Measurements from ENCODE around the gene UBE2O.

The UBE2O gene

GRCh38 chr17:76491271-76492122, 38.5 kb upstream of the UBE2O start:
- peak overlapping the region; percentile 96 to 100 (median 98) for H3K4me2 ChIP-seq
- peaks cover 76 to 97% (median 83%) of the 10 kb centered on the region in 10 experiments for H3K4me1 ChIP-seq
- H4K20me1 ChIP-seq, result peaks cover 0 to 19% (median 12%) of the 10 kb centered on the region in 11 experiments; a peak in 11 of 22 replicates
- H3K36me3 ChIP-seq, result peaks cover 0 to 39% (median 22%) of the 10 kb centered on the region in 11 experiments; a peak in 19 of 22 replicates
- H3K27ac ChIP-seq, result peak overlapping the region; percentile 86 to 98 (median 94)
- H3K27me3 ChIP-seq, result no peaks in the 10 kb centered on the region
- H3K9me3 ChIP-seq (replicated peaks in 1 of 11), result no peaks in the 10 kb centered on the region
- H3K4me3 ChIP-seq, result peak overlapping the region; percentile 39 to 64 (median 54); a peak in 19 of 20 replicates
- peak in 1 of 11 experiments; percentile 51; a peak in 2 of 22 replicates for TF ChIP-seq Cebpa-rat (IDR thresholded peaks at IDR 0.05)
- H3K9ac ChIP-seq, result peak overlapping the region; percentile 80 to 93 (median 87)

GRCh38 chr17:76490112-76490710, 37.3 kb upstream of the UBE2O start:
- Histone ChIP-seq H4K20me1 (peaks cover 0 to 6% (median 0%) of the 10 kb centered on the region in 11 experiments; a peak in 7 of 22 replicates), H3K9me3 (replicated peaks in 1 of 11) (no peaks in the 10 kb centered on the region), H3K4me3 (peak overlapping the region in 6 of 10 experiments; percentile 8 to 64 (median 24); a peak in 5 of 20 replicates), H3K4me2 (peak overlapping the region; percentile 96 to 100 (median 98)), H3K36me3 (peaks cover 0 to 34% (median 18%) of the 10 kb centered on the region in 11 experiments; a peak in 19 of 22 replicates), H3K27me3 (no peaks in the 10 kb centered on the region), H3K27ac (peak overlapping the region; percentile 86 to 98 (median 94)), H3K9ac (peak overlapping the region; percentile 80 to 93 (median 87)), H3K4me1 (peaks cover 74 to 97% (median 83%) of the 10 kb centered on the region in 10 experiments)
- TF ChIP-seq Cebpa-rat (IDR thresholded peaks at IDR 0.05), result no peak

GRCh38 chr17:76487451-76488192, 34.7 kb upstream of the UBE2O start:
- H3K27me3 ChIP-seq, result no peaks in the 10 kb centered on the region
- peaks cover 0 to 43% (median 23%) of the 10 kb centered on the region in 11 experiments; a peak in 19 of 22 replicates for H3K36me3 ChIP-seq
- H4K20me1 ChIP-seq, result peaks cover 0 to 3% (median 0%) of the 10 kb centered on the region in 11 experiments; a peak in 1 of 22 replicates
- peak overlapping the region in 8 of 11 experiments; percentile 3 to 98 (median 24); a peak in 11 of 22 replicates for H3K27ac ChIP-seq
- H3K4me3 ChIP-seq, result no peak overlapping the region
- peaks cover 75 to 99% (median 85%) of the 10 kb centered on the region in 10 experiments for H3K4me1 ChIP-seq
- H3K9me3 ChIP-seq (replicated peaks in 1 of 11), result no peaks in the 10 kb centered on the region
- no peak for TF ChIP-seq Cebpa-rat (IDR thresholded peaks at IDR 0.05)
- H3K9ac ChIP-seq, result peak overlapping the region in 1 of 11 experiments; percentile 57; a peak in 1 of 22 replicates
- H3K4me2 ChIP-seq, result peak overlapping the region in 3 of 11 experiments; percentile 8 to 46 (median 25); a peak in 4 of 22 replicates

GRCh38 chr17:76485569-76485968, 32.6 kb upstream of the UBE2O start:
- Histone ChIP-seq H3K4me3 (0 out of 20 replicates have a peak overlapping the region, but pooled peaks of 1 of the 10 experiments have one; percentile 3), H3K4me2 (peak overlapping the region; percentile 55 to 98 (median 90)), H3K9ac (peak overlapping the region in 9 of 11 experiments; percentile 12 to 64 (median 54); a peak in 15 of 22 replicates), H3K27me3 (no peaks in the 10 kb centered on the region), H4K20me1 (no peaks in the 10 kb centered on the region), H3K36me3 (peaks cover 0 to 48% (median 23%) of the 10 kb centered on the region in 11 experiments; a peak in 19 of 22 replicates), H3K9me3 (replicated peaks in 1 of 11) (no peaks in the 10 kb centered on the region), H3K4me1 (peaks cover 75 to 99% (median 85%) of the 10 kb centered on the region in 10 experiments), H3K27ac (peak overlapping the region in 10 of 11 experiments; percentile 45 to 93 (median 67); a peak in 19 of 22 replicates)
- no peak for TF ChIP-seq Cebpa-rat (IDR thresholded peaks at IDR 0.05)

- no peak for TF ChIP-seq Cebpa-rat (IDR thresholded peaks at IDR 0.05)
- Histone ChIP-seq H4K20me1 (no peaks in the 10 kb centered on the region), H3K9me3 (replicated peaks in 1 of 11) (no peaks in the 10 kb centered on the region), H3K4me2 (peak overlapping the region; percentile 55 to 98 (median 90)), H3K27ac (peak overlapping the region in 10 of 11 experiments; percentile 42 to 93 (median 67); a peak in 16 of 22 replicates), H3K4me1 (peaks cover 74 to 99% (median 85%) of the 10 kb centered on the region in 10 experiments), H3K9ac (peak overlapping the region in 5 of 11 experiments; percentile 9 to 44 (median 25); a peak in 6 of 22 replicates), H3K36me3 (peaks cover 0 to 57% (median 28%) of the 10 kb centered on the region in 11 experiments; a peak in 19 of 22 replicates), H3K27me3 (no peaks in the 10 kb centered on the region), H3K4me3 (no peak overlapping the region)
Measured at GRCh38 chr17:76484228-76484725, 31.3 kb upstream of the UBE2O start.

- peak overlapping the region; percentile 80 to 98 (median 92) for H3K4me2 ChIP-seq
- peak overlapping the region in 9 of 10 experiments; percentile 12 to 60 (median 52); a peak in 16 of 20 replicates for H3K4me3 ChIP-seq
- H4K20me1 ChIP-seq, result no peaks in the 10 kb centered on the region
Measured at GRCh38 chr17:76481071-76481655, 28.2 kb upstream of the UBE2O start.

GRCh38 chr17:76480632-76481031, 27.7 kb upstream of the UBE2O start:
- peak overlapping the region; percentile 73 to 97 (median 93); a peak in 21 of 22 replicates for H3K27ac ChIP-seq
- peak overlapping the region; percentile 68 to 88 (median 83) for H3K9ac ChIP-seq
- H3K27me3 ChIP-seq, result no peaks in the 10 kb centered on the region
- H3K9me3 ChIP-seq (replicated peaks in 1 of 11), result no peaks in the 10 kb centered on the region
- no peaks in the 10 kb centered on the region for H4K20me1 ChIP-seq
- peak overlapping the region in 9 of 10 experiments; percentile 12 to 60 (median 52); a peak in 16 of 20 replicates for H3K4me3 ChIP-seq
- peak overlapping the region; percentile 80 to 98 (median 92) for H3K4me2 ChIP-seq
- peaks cover 88 to 95% (median 93%) of the 10 kb centered on the region in 10 experiments for H3K4me1 ChIP-seq
- H3K36me3 ChIP-seq, result peaks cover 11 to 70% (median 44%) of the 10 kb centered on the region in 11 experiments; a peak in 20 of 22 replicates
- TF ChIP-seq Cebpa-rat (IDR thresholded peaks at IDR 0.05), result no peak

More at GRCh38 chr17:76481071-76481655, 28.2 kb upstream of the UBE2O start:
- Histone ChIP-seq H3K4me1 (peaks cover 93 to 100% (median 98%) of the 10 kb centered on the region in 10 experiments), H3K36me3 (peaks cover 11 to 66% (median 40%) of the 10 kb centered on the region in 11 experiments; a peak in 20 of 22 replicates), H3K27me3 (no peaks in the 10 kb centered on the region), H3K9me3 (replicated peaks in 1 of 11) (no peaks in the 10 kb centered on the region), H3K27ac (peak overlapping the region; percentile 73 to 97 (median 93); a peak in 21 of 22 replicates), H3K9ac (peak overlapping the region; percentile 68 to 88 (median 83))
- TF ChIP-seq Cebpa-rat (IDR thresholded peaks at IDR 0.05), result no peak

All from BLaER1 treated with 17β-estradiol and CSF1 and Interleukin-3, amounts not matched to agents 10 nM and 100 nM (cell line).